NOMO-1 (cell line): ENCODE measurements around the gene CD22.

Experiments
- DNase-seq, 2 experiments: peaks; one replicate each; lab custom pipeline; 2025; ENCODE audit not compliant: unreplicated experiment in 2 of 2; lab: John Stamatoyannopoulos, UW

Gene CD22

GRCh38 chr19:35313587-35313986 lies 15.4 kb upstream of the CD22 start:
- DNase-seq, result no peak

GRCh38 chr19:35314031-35314430 lies 15.0 kb upstream of the CD22 start:
- no peak for DNase-seq

DNA sequence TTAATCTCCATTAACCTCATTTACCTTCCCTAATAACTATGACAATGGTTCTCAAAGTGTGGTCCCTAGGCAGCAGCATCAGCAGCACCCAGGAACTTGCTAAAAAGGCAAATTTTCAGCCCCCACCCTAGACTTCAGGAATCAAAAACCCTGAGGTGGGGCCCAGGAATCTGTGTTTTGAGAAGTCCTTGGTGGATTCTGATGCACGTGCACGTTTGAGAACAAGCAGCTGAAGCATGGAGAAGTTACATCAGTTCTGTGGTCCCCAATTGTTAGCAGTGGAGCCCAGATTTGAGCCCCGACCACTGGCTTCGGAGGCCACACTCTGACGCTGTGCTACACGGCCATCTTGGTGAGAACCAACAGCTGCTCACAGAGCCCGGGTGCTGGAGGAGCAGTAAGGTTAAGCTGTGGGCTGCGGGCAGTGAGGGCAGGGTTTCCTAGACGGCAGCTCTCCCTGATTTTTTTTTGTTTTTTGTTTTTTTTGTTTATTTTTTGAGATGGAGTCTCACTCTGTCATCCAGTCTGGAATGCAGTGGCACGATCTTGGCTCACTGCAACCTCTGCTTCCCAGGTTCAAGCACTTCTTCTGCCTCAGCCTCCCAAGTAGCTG lies 14.0 kb upstream of the CD22 start:
- DNase-seq, result no peak

DNA sequence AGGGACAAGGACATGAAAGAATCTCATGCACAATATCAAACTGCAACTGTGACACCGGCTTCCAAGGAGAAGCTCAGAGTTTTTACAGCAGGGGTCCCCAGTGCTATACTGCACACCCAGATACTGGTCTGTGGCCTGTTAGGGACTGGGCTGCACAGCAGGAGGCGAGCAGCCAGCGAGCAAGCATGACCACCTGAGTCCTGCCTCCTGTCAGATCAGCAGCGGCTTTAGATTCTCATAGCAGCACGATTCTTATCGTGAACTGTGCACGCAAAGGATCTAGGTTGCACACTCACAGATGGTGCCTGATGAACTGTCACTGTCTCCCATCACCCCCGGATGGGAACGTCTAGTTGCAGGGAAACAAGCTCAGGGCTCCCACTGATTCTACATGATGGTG lies 13.1 kb upstream of the CD22 start:
- DNase-seq, result no peak

- DNase-seq, result no peak
Observed at GRCh38 chr19:35316560-35316959, 12.4 kb upstream of the CD22 start.

DNA sequence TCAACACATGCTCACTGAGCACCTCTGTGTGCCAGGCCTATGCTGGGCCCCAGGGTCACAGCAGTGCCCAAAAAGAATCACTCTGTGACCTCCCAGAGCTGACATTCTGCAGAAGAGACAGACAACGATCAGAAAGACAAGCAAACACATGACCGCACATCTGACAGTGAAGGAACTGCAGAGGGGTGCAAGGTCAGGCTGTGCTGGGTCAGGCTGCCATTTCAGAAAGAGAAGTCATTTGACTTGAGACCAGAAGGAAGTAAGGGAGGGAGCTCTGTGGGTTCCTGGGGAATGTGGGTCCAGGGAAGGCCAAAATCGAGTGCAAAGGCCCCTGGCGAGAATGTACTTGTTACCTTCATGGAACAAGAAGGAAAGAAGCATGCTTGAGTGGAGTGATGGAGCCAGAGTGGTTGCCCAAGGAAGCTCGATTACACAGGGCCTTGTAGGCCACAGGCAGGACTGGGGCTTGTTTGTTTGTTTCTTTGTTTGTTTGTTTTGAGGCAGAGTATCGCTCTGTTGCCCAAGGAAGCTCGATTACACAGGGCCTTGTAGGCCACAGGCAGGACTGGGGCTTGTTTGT lies 11.4 kb upstream of the CD22 start:
- DNase-seq, result no peak

DNA sequence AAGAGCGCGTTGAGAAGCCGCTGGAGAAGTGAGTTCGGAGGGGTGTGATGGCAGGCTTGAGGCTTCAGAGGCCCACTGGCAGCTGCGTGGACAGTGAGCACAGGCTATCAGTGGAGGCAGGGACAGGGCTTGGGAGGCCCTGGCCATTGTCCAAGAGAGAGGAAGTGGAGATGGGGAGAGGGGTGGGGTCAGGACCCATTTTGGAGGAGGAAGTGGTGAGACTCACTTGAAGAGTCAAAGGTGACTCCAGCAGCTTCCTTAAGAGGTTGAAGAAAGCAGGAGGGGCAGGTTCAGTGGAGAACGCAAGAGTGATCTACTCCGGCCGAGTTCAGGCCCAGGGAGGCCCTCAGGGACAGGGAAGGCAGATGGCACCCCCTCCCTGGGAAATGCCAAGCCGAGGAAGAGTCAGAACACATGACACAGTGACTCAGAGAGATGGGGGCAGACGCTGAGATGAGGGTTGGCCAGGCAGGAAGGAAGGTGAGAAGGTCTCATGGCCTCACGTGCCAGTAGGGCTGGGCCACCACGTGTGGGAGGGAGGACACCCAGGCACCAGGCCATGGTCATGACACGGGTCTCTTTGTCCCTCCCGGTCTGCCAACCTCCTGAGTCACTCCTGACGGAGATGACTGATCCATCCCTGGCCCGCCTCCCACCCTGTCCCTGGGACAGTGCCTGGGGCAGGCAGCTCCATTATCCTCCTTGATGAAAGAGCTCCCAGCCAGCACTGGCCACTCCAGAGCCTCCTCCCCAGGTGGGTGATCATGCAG lies 10.1 kb upstream of the CD22 start:
- DNase-seq, result peak; percentile 33 to 67

DNA sequence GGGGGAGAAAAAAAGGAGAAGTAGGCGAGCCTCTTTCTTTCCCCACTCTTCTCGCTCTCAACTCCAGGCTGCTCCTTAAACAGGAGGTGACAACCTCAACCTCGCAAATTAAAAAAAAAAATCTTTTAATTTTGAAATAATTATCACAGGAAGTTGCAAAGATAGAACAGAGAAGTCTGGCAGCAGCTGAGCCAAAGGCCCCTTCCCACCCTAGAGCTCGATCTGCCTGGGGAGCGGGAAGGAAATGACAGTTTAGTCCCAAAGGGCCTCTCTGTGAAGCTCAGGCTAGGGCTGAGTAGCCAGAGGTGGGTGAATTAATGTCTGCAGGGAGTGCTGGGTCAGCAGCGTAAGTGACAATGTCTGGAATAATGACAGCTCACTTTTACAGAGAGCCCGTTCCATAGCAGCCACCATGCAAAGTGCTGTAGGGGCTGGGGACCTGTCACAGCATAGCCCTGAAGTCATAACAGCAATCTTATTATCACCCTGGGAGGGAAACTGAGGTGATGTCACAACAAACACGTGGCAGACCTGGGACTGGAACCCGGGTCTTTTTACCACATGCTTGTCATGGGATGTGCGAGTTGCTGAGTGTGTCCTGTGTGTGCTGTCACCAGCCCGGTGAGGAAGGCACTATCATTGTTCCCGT lies 8.8 kb upstream of the CD22 start:
- peak; percentile 62 to 63 for DNase-seq

DNA sequence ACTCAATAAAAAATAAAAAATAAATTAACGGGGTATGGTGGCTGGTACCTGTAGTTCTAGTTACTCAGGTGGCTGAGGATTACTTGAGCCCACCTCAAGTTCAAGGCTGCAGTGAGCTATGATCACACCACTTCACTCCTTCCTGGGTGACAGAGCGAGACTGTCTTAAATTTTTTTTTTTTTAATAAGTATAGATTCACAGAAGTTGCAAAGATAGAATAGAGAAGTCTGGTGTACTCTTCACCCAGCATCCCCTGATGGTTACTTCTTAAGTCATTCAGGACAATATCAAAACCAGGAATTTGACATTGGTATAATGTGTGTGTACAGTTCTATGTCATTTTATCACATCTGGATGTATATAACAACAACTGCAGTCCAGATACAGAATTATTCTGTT lies 7.7 kb upstream of the CD22 start:
- DNase-seq, result no peak

- DNase-seq, result no peak
Observed at GRCh38 chr19:35322014-35322413, 7.0 kb upstream of the CD22 start.

DNA sequence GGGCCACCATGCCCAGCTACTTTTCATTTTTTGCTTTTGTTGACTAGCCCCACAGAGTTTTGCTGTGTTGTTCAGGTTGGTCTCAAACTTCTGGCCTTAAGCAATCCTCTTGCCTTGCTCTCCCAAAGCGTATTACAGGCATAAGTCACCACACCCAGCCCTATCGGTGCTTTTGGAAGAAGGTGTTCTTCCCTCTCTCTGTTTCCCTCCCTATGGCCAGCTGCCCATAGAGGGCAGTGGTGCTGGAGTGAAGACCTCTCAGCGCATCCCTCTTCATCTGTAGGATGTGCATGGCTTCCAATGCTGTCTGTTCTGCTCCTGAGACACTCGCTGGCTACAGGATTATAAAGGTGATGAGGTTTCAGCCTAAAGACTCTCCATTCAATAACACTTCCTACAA lies 1.3 kb upstream of the CD22 start:
- DNase-seq, result no peak

DNA sequence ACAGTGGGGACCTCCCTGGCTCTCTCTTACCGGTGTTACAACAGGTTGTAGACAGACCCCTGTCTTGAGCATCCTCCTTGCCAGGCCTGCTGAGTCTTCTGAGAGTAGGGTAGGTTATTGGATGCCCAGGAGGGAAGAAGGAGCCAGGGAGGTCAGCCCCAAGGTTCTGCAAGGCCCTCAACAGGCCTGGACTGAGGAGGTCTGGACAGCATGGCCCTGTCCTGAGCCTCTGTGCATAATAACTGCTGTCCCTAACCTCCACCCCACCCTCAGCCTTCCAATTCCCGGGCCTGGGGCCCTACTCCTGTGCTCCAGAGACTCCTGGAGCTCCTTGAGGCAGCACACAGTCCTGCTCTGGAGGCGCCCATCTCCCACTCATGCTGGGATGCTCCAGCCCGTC lies 336 bp downstream of the CD22 start:
- DNase-seq, result no peak

DNA sequence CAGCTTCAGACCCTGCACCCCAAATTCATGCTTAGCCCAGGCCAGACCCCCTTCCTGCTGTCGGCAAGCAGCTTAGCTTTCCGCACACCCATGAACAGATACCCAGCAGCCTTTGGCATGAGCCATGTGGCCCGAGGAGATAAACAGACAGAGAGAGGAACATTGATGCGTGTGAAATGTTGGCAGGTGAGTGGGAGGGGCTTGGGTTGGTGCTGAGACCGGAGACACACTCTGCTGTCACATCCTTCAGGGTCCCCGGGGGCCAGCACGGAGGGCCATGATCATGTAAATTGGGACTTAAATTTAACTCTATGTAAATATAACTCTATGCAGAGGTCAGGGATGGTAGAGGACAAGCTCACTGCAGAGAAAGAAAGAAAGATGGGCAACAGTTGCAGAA lies 1.5 kb downstream of the CD22 start:
- no peak for DNase-seq

DNA sequence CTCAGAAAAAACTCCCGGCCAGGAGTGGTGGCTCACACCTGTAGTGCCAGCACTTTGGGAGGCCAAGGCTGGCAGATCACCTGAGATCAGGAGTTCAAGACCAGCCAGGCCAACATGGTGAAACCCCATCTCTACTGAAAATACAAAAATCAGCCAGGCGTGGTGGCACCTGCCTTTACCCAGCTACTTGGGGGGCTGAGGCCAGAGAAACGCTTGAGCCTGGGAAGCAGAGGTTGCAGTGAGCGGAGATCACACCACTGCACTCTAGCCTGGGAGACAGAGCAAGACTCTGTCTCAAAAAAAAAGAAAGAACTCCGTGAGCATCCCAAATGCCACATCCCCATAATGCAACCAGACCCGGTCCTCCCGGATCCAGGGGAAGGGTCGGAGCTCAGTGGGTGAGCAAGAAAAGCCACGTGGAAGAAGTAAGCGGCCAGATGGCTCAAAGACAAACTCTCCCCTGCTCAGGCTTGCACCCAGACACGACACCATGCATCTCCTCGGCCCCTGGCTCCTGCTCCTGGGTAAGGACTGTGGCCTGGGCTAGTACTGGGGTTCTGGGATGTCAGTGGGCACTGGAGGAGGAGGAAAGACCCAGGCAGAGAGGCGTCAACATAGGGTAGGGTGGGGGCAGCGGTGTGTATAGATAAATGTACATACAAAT lies 2.7 kb downstream of the CD22 start:
- DNase-seq, result no peak

- DNase-seq, result no peak
Observed at GRCh38 chr19:35332817-35333216, 3.8 kb downstream of the CD22 start.

DNA sequence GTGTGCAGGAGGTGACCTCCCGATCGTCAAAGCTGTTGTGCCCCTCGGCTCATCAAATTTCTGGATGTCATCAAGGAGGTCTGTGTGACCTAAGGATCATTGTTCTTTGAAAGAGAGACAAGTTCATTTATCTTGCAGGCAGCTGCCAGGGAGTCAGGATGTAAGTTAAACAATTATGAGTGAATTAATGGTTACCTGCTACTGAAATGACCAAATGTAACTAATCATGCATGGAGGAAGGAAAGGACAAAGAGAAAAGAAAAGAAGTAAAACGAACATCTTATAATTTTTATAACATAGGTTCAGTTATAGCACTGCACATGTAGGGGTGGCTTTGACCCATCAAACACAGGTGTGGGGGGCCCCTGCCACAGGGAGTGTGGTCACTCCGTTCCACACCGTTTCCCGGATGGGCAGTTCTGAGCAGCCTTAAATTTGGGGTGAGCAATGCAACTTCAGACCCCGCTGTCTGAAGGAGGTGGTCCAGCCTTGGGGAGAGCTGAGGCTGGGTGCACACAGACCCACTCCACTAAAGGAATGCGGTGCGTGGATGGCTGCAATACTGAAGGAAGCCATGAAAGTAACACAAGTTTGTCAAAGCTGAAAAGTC lies 5.3 kb downstream of the CD22 start:
- no peak for DNase-seq

DNA sequence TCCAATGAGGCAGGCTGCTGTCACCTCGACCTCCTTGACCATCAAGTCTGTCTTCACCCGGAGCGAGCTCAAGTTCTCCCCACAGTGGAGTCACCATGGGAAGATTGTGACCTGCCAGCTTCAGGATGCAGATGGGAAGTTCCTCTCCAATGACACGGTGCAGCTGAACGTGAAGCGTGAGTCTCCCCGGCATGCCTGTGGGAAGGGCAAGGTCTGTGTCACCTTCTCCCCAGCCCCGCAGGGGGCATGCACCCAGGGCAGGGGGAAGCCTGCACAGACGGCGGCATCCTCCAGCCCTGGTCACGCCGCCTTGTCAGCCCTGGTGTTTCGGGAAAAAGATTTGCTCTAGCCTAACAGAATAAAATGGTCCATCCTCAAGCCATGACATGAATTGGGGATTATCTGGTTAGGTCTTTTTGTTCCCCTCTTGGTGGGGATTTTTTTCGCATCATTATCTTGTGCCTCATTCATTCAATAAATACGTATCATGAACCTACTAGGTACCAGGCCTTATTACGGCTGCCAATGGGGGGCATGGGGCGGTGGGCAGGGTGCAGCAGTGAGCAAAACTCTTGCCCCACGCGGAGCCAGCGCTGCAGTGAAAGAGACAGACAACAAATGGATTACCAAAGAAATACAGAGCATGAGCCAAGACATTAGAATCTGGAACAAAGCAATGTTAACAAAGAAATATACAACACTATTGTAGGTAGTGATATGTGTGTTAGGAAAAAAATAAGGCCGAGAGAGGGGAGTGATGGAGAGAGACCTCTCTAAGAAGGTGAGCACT lies 7.4 kb downstream of the CD22 start:
- DNase-seq, result no peak

GRCh38 chr19:35337097-35337983 lies 8.4 kb downstream of the CD22 start:
- no peak for DNase-seq

- no peak for DNase-seq
Observed at GRCh38 chr19:35337984-35338296, 9.0 kb downstream of the CD22 start.
